Fibroblast of the aortic adventitia (primary cell): Measurements from ENCODE around the gene ARMC5. TPM values are rescaled to one million over a fixed set of nuclear protein-coding genes. Genes with fewer than 3 reads are reported as not detected.
"Not testable (repeated sequence)": the region's sequence is repeated elsewhere in the genome, so short reads cannot be mapped to it uniquely, and the experiment has no call there.

Experiments
- DNase-seq: peaks from one replicate; pipeline ENCODE4 v3.0.0-alpha.2; 2010; ENCODE audit warnings: low read depth
- H3K4me3 ChIP-seq: 2 replicates; pipeline ENCODE4 v1.5.1; 2011; ENCODE audit warnings: low read depth, mild to moderate bottlenecking, control low read depth, low read length, moderate library complexity
- total RNA-seq: library from RNA; depleted of rRNA; stranded (reverse); fragments of >200 nt; gene quantifications from 2 replicates; pipeline ENCODE4 v1.2.3, GENCODE V29; 2012; ENCODE audit warnings: low replicate concordance
- TF ChIP-seq, protein P1 (sequence below): IDR thresholded peaks from 2 replicates; pipeline ENCODE4 v1.5.1; 2011; ENCODE audit warnings: mild to moderate bottlenecking, low read length, control low read depth, inconsistent platforms; ENCODE audit not compliant: insufficient read depth

Gene ARMC5
- total RNA-seq, 1 donor: 7.4 TPM

DNA sequence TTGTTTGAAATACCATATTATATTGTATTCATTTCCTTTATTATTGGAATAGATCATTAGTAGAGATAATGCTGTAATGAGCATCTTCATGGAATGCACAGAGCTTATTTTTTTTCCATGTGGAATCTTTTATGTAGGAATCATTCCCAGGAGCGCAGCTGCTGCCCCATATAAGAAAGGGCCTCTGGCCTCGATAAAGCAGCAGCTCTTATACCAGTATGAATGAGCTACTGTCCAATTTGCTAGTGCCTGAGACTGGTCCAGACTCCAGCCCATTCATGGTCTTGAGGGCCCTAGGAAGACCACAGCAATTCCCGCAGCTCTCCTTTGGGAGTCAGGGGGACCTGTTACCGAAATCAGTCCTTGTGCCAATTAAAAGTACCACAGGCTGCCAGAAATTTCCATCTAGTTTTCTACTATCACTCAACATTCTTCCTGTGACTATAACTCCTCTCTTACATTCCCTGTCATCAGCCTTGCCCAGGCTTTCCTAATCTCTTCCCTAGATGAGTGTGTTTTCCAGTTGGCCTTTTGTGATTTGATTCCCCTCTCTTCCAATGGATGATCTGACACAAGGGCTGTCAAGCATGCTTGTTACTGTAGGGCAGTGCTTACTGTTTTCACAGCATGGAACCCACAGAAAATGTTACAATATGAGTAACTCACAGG is 18.7 kb upstream of the ARMC5 start:
- peak; percentile 52 for DNase-seq
- TF ChIP-seq, protein P1, sequence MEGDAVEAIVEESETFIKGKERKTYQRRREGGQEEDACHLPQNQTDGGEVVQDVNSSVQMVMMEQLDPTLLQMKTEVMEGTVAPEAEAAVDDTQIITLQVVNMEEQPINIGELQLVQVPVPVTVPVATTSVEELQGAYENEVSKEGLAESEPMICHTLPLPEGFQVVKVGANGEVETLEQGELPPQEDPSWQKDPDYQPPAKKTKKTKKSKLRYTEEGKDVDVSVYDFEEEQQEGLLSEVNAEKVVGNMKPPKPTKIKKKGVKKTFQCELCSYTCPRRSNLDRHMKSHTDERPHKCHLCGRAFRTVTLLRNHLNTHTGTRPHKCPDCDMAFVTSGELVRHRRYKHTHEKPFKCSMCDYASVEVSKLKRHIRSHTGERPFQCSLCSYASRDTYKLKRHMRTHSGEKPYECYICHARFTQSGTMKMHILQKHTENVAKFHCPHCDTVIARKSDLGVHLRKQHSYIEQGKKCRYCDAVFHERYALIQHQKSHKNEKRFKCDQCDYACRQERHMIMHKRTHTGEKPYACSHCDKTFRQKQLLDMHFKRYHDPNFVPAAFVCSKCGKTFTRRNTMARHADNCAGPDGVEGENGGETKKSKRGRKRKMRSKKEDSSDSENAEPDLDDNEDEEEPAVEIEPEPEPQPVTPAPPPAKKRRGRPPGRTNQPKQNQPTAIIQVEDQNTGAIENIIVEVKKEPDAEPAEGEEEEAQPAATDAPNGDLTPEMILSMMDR: no peak
- no peak overlapping the region for H3K4me3 ChIP-seq

DNA sequence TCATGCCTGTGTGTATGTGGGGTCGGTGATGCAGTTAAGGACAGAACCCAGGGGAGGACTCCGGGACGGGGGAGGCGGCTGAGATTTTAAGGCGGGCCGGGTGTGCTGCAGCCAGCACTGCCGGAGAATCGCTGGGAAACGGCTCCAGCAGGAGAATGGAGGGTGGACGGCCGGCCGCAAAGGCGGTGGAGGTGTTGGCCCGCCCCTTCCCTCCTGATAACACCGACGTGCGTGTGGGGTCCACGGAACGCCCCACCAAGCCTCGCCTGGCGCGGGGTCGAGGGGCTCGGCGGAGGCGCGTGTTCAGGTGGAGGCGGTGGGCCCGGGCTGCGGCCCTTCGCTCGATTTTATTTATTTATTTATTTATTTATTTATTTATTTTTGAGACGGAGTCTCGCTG is 17.3 kb upstream of the ARMC5 start:
- peak overlapping the region; percentile 81 for H3K4me3 ChIP-seq
- TF ChIP-seq, protein P1: no peak
- no peak for DNase-seq

DNA sequence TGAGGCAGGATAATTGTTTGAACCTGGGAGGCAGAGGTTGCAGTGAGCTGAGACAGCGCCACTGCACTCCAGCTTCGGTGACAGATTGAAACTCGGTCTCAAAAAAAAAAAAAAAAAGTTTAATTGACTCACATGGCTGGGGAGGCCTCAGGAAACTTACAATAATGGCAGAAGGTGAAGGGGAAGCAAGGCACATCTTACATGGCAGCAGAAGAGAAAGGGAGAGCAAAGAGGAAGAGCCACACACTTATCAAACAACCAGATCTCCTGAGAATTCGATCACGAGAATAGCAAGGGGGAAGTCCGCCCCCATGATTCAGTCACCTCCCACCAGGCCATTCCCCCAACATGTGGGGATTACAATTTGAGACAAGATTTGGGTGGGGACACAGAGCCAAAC is 13.4 kb upstream of the ARMC5 start:
- not testable (repeated sequence) for DNase-seq

DNA sequence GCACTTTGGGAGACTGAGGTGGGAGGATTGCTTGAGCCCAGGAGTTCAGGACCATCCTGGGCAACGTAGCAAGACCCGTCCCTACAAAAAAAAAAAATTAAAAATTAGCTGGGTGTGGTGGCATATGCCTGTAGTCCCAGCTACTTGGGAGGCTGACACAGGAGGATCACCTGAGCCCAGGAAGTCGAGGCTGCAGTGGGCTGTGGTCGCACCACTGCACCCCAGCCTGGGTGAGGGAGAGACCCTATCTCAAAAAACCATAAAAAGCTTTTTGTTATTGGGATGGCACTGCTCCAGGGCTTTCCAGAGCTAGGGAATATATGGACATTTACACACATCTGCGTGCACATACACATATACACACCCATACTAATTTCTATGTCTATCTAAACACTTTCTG is 8.1 kb upstream of the ARMC5 start:
- TF ChIP-seq, protein P1: no peak
- H3K4me3 ChIP-seq: no peak overlapping the region
- no peak for DNase-seq

More for the DNA sequence above, 13.4 kb upstream of the ARMC5 start:
- H3K4me3 ChIP-seq: not testable (repeated sequence)

DNA sequence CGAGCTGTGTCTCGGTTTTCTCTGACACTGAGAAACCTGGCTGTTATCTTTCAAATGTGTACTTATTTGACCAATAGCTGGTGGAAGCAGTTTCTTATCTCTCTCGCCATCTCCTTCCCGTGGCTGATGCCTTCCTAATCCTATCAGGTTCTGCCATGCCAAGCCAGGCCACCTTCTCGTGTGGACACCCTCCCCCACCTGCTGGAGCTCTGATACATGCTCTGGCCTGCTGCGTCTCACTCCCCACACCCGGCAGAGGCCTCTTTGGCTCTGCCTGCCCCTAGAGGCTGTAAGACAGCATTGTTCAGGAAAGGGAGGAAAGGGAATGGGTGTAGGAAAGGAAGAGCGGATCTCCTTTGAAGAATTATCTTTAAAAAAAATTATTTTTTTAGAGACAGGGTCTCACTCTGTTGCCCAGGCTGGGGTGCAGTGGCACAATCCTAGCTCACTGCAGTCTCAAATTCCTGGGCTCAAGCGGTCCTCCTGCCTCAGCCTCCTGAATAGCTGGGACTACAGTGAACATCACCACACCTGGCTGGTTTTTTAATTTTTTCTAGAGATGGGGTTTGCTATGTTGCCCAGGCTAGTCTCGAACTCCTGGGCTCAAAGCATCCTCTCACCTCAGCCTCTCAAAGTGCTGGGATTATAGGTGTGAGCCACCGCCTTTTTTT is 7.5 kb upstream of the ARMC5 start:
- TF ChIP-seq, protein P1: peak; percentile 71
- H3K4me3 ChIP-seq: no peak overlapping the region
- peak; percentile 51 for DNase-seq

DNA sequence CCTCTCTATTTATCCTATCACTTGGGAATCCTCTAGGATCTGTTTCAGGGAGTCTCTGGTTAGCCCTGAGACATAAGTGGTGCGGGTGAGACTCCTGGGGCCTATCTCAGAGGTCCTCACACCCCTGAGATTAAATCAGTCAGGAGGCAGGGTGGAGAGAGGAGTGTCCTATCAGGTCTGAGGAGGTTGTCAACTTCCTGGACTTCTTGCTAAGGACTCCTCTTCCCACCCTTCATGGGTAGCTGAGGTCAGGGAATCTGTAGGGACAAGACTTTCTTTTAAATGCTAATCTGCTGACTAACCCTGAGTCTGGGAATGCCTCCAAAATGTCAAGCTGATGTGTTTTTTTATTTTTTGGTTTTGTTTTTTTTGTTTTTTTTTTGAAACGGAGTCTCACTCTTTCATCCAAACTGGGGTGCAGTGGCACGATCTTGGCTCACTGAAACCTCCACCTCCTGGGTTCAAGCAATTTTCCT is 6.6 kb upstream of the ARMC5 start:
- DNase-seq: peak; percentile 94
- TF ChIP-seq, protein P1: no peak
- no peak overlapping the region for H3K4me3 ChIP-seq

DNA sequence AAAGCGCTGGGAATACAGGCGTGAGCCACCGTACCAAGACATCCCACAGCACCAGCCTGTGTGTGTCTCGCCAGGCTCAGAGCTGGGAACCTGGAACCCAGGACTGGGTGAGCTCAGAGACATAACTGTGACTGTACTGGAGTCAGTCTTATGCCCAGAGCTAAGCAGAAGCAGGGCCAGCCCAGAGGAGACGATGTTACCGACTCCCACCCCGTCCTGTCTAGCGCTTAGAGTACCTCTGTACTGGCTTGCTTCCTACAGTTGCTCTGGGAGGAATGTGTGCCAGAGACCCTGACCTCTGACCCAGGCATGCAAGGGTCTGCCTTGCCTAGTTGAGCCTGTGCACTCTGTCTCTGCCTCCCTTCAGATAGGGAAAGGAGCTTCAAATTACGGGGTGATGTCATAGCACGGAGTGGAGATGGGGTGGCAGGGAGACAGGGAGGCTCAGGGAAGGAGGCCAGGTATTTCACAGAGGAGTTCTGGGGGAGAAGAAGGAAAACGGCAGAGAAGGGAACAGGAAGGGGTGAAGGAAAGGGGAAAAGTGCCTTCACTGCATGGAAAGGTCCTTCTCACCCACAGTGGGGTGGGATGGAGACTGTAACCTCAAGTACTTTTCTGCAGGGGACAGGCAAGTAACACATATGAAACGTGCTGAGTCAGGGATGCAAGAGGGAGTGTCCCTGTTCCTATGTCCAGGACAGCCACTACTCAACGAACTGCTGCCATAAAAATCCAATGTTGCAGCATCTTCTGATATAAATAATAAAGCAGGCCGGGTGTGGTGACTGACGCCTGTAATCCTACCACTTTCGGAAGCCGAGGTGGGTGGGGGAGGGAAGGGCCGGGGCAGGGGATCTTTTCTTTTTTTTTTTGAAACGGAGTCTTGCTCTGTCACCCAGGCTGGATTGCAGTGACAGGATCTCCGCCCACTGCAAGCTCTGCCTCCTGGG is 5.8 kb upstream of the ARMC5 start:
- TF ChIP-seq, protein P1: no peak
- DNase-seq: peak; percentile 71
- H3K4me3 ChIP-seq: peak overlapping the region; percentile 25
